ENCODE data around the gene USP32. TPM values are rescaled to one million over a fixed set of nuclear protein-coding genes. Genes with fewer than 3 reads are reported as not detected.

The USP32 gene
- total RNA-seq, 2 experiments from 2014 or later, result 26.5 TPM

DNA sequence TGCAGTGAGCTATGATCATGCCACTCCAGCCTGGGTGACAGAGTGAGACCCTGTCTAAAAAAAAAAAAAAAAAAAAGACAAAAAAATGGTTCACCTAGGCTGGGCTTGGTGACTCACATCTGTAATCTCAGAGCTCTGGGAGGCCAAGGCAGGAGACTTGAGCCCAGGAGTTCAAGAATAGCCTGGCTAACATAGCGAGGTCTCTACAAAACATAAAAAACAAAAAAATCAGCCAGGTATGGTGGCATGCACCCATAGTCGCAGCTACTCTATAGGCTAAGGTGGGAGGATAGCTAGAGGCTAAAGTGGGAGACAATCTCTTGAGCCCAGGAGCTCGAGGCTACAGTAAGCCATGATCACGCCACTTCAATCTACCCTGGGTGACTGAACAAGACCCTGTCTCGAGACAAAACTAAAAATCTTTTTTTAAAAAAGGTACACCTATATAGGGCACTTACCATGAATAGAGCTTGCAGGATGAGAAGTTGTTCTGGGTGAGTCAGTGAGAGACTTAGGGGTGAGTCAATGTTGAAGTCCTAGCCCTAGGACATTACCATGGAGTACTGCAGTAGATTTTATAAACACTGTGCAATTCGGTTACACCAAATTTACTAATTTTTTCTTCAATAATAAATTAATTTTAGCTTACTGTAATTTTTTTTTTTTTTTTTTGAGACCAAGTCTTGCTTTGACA is 19.0 kb downstream of the USP32 start:
- CTCF ChIA-PET, result interaction anchor here (1.2 to 1.9 kb wide), 2 partner anchors 11 to 230 kb away, joined by 3 to 4 read pairs; no protein-coding TSS in a partner anchor
- ATAC-seq, result peak; percentile 80
- no peak overlapping the region for H3K27ac Mint-ChIP-seq

GRCh38 chr17:60371818-60372510 is 20.0 kb downstream of the USP32 start:
- ChIA-PET CTCF (interaction anchor here (1.0 to 1.9 kb wide), 2 partner anchors 10 to 13 kb away, joined by 3 to 4 read pairs; no protein-coding TSS in a partner anchor), POLR2A (no interaction called here)
- TF ChIP-seq CTCF (IDR thresholded peaks at IDR 0.05), result no peak
- Mint-ChIP-seq H3K36me3 (ENCODE audit: low read depth) (peaks cover 3% of the 10 kb centered on the region), H3K27me3 (no peaks in the 10 kb centered on the region), H3K9me3 (no peaks in the 10 kb centered on the region), H3K4me3 (no peak overlapping the region), H3K27ac (no peak overlapping the region), H3K4me1 (ENCODE audit: low read depth) (peaks cover 12% of the 10 kb centered on the region)
- no peak for ATAC-seq
- intact Hi-C loops (cut with micrococcal nuclease), result no loop called here
- DNase-seq, result no peak

More for the DNA sequence above, 19.0 kb downstream of the USP32 start:
- H3K36me3 Mint-ChIP-seq (ENCODE audit: low read depth), result peaks cover 3% of the 10 kb centered on the region
- no peak for DNase-seq
- H3K27me3 Mint-ChIP-seq, result no peaks in the 10 kb centered on the region
- H3K9me3 Mint-ChIP-seq, result no peaks in the 10 kb centered on the region
- POLR2A ChIA-PET, result no interaction called here
- TF ChIP-seq CTCF (IDR thresholded peaks at IDR 0.05), result no peak
- H3K4me3 Mint-ChIP-seq, result no peak overlapping the region
- intact Hi-C loops (cut with micrococcal nuclease), result no loop called here
- peaks cover 12% of the 10 kb centered on the region for H3K4me1 Mint-ChIP-seq (ENCODE audit: low read depth)

DNA sequence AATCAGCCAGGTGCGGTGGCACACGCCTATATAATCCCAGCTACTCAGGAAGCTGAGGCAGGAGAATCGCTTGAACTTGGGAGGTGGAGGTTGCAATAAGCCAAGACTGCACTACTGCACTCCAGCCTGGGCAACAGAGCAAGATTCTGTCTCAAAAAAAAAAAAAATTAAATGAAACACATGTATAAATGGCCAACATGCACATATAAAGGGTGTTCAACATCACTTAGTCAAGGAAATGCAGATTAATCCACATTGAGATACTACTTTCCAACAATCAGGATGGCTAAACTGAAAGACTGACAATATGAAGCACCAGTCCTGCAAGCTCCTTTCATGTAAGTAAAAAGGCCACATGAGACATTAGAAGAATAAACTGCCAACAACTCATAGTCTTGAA is 20.5 kb downstream of the USP32 start:
- POLR2A ChIA-PET, result no interaction called here
- no peak for TF ChIP-seq CTCF (IDR thresholded peaks at IDR 0.05)
- H3K4me3 Mint-ChIP-seq, result no peak overlapping the region
- peaks cover 12% of the 10 kb centered on the region for H3K4me1 Mint-ChIP-seq (ENCODE audit: low read depth)
- H3K27ac Mint-ChIP-seq, result no peak overlapping the region
- intact Hi-C loops (cut with micrococcal nuclease), result no loop called here
- no peaks in the 10 kb centered on the region for H3K27me3 Mint-ChIP-seq
- H3K36me3 Mint-ChIP-seq (ENCODE audit: low read depth), result peaks cover 3% of the 10 kb centered on the region
- no peaks in the 10 kb centered on the region for H3K9me3 Mint-ChIP-seq
- ATAC-seq (no peak), DNase-seq (no peak)
- CTCF ChIA-PET, result interaction anchor here (1.0 to 1.9 kb wide), 2 partner anchors 9 to 12 kb away, joined by 3 to 4 read pairs; no protein-coding TSS in a partner anchor

DNA sequence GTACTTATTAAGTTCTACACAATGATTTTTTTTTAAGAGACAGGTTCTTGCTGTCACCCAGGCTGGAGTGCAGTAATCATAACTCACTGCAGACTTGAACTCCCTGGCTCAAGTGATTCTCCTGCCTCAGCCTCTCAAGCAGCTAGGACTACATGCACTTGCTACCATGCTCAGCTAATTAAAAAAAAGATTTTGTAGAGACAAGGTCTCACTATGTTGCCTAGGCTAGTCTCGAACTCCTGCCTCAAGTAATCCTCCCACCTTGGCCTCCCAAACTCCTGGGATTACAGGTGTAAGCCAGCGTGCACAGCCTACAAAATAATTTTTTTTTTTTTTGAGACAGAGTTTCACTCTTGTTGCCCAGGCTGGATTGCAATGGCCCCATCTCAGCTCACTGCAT is 22.2 kb downstream of the USP32 start:
- no peak for ATAC-seq

More for the DNA sequence above, 22.2 kb downstream of the USP32 start:
- peaks cover 3% of the 10 kb centered on the region for H3K36me3 Mint-ChIP-seq (ENCODE audit: low read depth)
- DNase-seq, result no peak
- peaks cover 12% of the 10 kb centered on the region for H3K4me1 Mint-ChIP-seq (ENCODE audit: low read depth)
- no peaks in the 10 kb centered on the region for H3K9me3 Mint-ChIP-seq
- TF ChIP-seq CTCF (IDR thresholded peaks at IDR 0.05), result no peak
- no peak overlapping the region for H3K4me3 Mint-ChIP-seq
- CTCF ChIA-PET, result no interaction called here
- intact Hi-C loops (cut with micrococcal nuclease), result no loop called here
- POLR2A ChIA-PET, result interaction anchor here (0.7 to 0.9 kb wide), 3 partner anchors 11 to 20 kb away, joined by 3 to 4 read pairs (median 4); no protein-coding TSS in a partner anchor
- no peaks in the 10 kb centered on the region for H3K27me3 Mint-ChIP-seq
- no peak overlapping the region for H3K27ac Mint-ChIP-seq

All from activated CD8-positive, alpha-beta T cell treated with anti-CD3 and anti-CD28 coated beads for 36 hours (primary cell).